CD4-positive, alpha-beta T cell (primary cell): Measurements from ENCODE around the gene KIAA0319L. TPM values are rescaled to one million over a fixed set of nuclear protein-coding genes. Genes with fewer than 3 reads are reported as not detected.

Experiments used
- ATAC-seq: fragments of 200-7000 bp; cut with Tn5 transposase; one replicate; pipeline ENCODE4 v1.10.0; 2022; ENCODE audit warnings: mild to moderate bottlenecking; ENCODE audit not compliant: poor library complexity
- CTCF ChIA-PET: fragments of 350-600 bp; sonication (Branson Sonifier 250); formaldehyde crosslinking; loops from one replicate; lab custom pipeline; 2021; ENCODE audit warnings: antibody characterized with exemption, inconsistent platforms; lab: Charles Lee
- POLR2A ChIA-PET: fragments of 350-600 bp; sonication (Branson Sonifier 250); formaldehyde crosslinking; loops from one replicate; lab custom pipeline; 2021; ENCODE audit warnings: antibody characterized with exemption, inconsistent platforms; lab: Charles Lee
- DNase-seq, 14 experiments: peaks; one replicate each; pipeline ENCODE4 v3.0.0-alpha.2; 2013 to 2020; ENCODE audit warnings: mixed read lengths in 2 of 14
- H3K27ac ChIP-seq, 2 donors: one replicate each; pipeline versions ENCODE4 v1.5.1 to v1.7.0; 2013; ENCODE audit warnings: low read length in 2 of 2, low read depth in 1 of 2, mild to moderate bottlenecking in 1 of 2
- H3K27me3 ChIP-seq, 2 experiments: 1 replicate in 1 of 2; 2 replicates in 1 of 2; pipeline versions ENCODE4 v1.6.1 to v1.7.0; 2013; ENCODE audit warnings: low read length in 2 of 2, control low read depth in 1 of 2, mild to moderate bottlenecking in 1 of 2, moderate library complexity in 1 of 2; ENCODE audit not compliant: insufficient read depth in 2 of 2, control insufficient read depth in 1 of 2
- H3K36me3 ChIP-seq: one replicate; pipeline ENCODE4 v1.6.1; 2013; ENCODE audit warnings: low read length, control low read depth; ENCODE audit not compliant: insufficient read depth
- H3K4me1 ChIP-seq: one replicate; pipeline ENCODE4 v1.6.1; 2013; ENCODE audit warnings: low read length, control low read depth; ENCODE audit not compliant: insufficient read depth
- H3K4me3 ChIP-seq: one replicate; pipeline ENCODE4 v1.5.1; 2013; ENCODE audit warnings: mild to moderate bottlenecking, low read length, moderate library complexity
- H3K9me3 ChIP-seq, 2 experiments: 1 replicate in 1 of 2; 2 replicates in 1 of 2; pipeline versions ENCODE4 v1.6.1 to v1.7.0; 2013; ENCODE audit warnings: low read length in 2 of 2, mild to moderate bottlenecking in 2 of 2, control low read depth in 1 of 2, moderate library complexity in 1 of 2; ENCODE audit not compliant: control insufficient read depth in 1 of 2, insufficient read depth in 1 of 2
- H3K27ac Mint-ChIP-seq: one replicate; pipeline ENCODE4 v1.8.0; 2020; ENCODE audit warnings: mixed read lengths
- H3K27me3 Mint-ChIP-seq: one replicate; pipeline ENCODE4 v1.8.0; 2021; ENCODE audit warnings: mixed read lengths
- H3K36me3 Mint-ChIP-seq: one replicate; pipeline ENCODE4 v1.8.0; 2021; ENCODE audit warnings: low read depth, mixed read lengths
- H3K4me1 Mint-ChIP-seq: one replicate; pipeline ENCODE4 v1.8.0; 2021; ENCODE audit warnings: low read depth, mixed read lengths
- H3K4me3 Mint-ChIP-seq: one replicate; pipeline ENCODE4 v1.8.0; 2020; ENCODE audit warnings: mild to moderate bottlenecking, mixed read lengths
- H3K9me3 Mint-ChIP-seq: one replicate; pipeline ENCODE4 v1.8.0; 2020; ENCODE audit warnings: mixed read lengths
- intact Hi-C, 2 experiments: fragments of 100-400 bp; cut with DNase I in 1 of 2; cut with micrococcal nuclease in 1 of 2; formaldehyde crosslinking; loops; one replicate each; pipeline versions ENCODE4 v1.15.1 to v1.9.0; 2023 to 2025; cut with DNase I, micrococcal nuclease
- total RNA-seq, 174 experiments: library from RNA in 2 of 174; stranded (reverse) in 2 of 174; gene quantifications; one replicate each; pipeline ENCODE4 v1.2.3 and lab custom pipeline; 2021 to 2026
- TF ChIP-seq, protein P1 (sequence below): fragments of 200-600 bp; IDR thresholded peaks from one replicate; pipeline ENCODE4 v1.8.0; 2022; ENCODE audit warnings: antibody characterized with exemption, mild to moderate bottlenecking

The KIAA0319L gene
- total RNA-seq, 2 experiments from 2014 or later = 50.9 to 53.3 TPM

DNA sequence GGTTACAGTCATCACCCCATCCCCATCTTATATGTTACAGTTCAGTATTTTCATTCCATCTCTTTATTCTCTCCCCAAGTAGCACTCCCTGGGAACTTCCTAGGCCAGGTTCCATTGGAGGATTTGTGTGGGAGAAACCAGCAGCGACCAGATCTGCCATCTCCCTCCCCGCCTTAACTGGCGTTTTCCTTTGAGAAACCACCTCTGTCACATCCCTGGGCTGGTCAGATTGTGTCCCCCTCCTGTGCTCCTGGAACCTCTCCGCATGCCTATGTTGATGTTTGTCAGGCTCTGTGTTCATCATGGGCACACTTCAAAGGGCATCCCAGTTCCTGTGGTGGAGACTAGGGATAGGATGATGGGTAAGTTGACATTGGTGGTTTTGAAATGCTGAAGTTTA lies 126.4 kb downstream of the KIAA0319L start:
- Histone ChIP-seq H3K36me3 (peaks cover 32% of the 10 kb centered on the region), H3K27ac (no peak overlapping the region), H3K27me3 (no peaks in the 10 kb centered on the region), H3K4me1 (peaks cover 8% of the 10 kb centered on the region), H3K4me3 (no peak overlapping the region), H3K9me3 (peaks cover 0 to 3% of the 10 kb centered on the region in 2 experiments)
- CTCF ChIA-PET = no interaction called here
- H3K36me3 Mint-ChIP-seq = peaks cover 28% of the 10 kb centered on the region
- DNase-seq (no peak), ATAC-seq (no peak)
- H3K4me1 Mint-ChIP-seq = peaks cover 11% of the 10 kb centered on the region
- intact Hi-C loops = no loop called here
- POLR2A ChIA-PET = no interaction called here
- no peak overlapping the region for H3K4me3 Mint-ChIP-seq
- peak overlapping the region; percentile 62 for H3K27ac Mint-ChIP-seq
- TF ChIP-seq, protein P1, sequence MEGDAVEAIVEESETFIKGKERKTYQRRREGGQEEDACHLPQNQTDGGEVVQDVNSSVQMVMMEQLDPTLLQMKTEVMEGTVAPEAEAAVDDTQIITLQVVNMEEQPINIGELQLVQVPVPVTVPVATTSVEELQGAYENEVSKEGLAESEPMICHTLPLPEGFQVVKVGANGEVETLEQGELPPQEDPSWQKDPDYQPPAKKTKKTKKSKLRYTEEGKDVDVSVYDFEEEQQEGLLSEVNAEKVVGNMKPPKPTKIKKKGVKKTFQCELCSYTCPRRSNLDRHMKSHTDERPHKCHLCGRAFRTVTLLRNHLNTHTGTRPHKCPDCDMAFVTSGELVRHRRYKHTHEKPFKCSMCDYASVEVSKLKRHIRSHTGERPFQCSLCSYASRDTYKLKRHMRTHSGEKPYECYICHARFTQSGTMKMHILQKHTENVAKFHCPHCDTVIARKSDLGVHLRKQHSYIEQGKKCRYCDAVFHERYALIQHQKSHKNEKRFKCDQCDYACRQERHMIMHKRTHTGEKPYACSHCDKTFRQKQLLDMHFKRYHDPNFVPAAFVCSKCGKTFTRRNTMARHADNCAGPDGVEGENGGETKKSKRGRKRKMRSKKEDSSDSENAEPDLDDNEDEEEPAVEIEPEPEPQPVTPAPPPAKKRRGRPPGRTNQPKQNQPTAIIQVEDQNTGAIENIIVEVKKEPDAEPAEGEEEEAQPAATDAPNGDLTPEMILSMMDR = no peak
- H3K9me3 Mint-ChIP-seq = no peaks in the 10 kb centered on the region
- H3K27me3 Mint-ChIP-seq = no peaks in the 10 kb centered on the region

DNA sequence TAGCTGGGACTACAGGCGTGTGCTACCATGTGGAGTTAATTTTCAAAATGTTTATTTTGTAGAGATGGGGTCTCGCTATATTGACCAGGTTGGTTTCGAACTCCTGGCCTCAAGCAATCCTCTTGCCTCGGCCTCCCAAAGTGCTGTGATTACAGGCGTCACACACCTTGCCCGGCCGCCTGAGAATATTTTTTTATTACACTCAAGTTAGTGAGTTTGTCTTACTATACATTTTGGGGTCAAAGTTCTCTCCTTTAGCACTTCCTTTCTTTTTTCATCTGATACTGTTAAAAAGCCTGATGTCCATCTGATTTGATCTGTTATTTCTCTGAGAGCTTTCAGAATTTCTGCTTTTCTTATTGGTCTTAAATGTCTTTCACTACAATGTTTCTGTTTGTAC lies 128.8 kb downstream of the KIAA0319L start:
- intact Hi-C loops = no loop called here
- H3K9me3 Mint-ChIP-seq = no peaks in the 10 kb centered on the region
- TF ChIP-seq, protein P1 = no peak
- Histone ChIP-seq H3K4me3 (no peak overlapping the region), H3K9me3 (peaks cover 0 to 3% of the 10 kb centered on the region in 2 experiments), H3K4me1 (peaks cover 8% of the 10 kb centered on the region), H3K36me3 (peaks cover 11% of the 10 kb centered on the region), H3K27me3 (no peaks in the 10 kb centered on the region), H3K27ac (no peak overlapping the region)
- ChIA-PET CTCF (no interaction called here), POLR2A (no interaction called here)
- no peaks in the 10 kb centered on the region for H3K27me3 Mint-ChIP-seq
- no peak for ATAC-seq
- no peak overlapping the region for H3K4me3 Mint-ChIP-seq
- DNase-seq = no peak
- H3K27ac Mint-ChIP-seq = no peak overlapping the region
- H3K4me1 Mint-ChIP-seq = peaks cover 11% of the 10 kb centered on the region
- peaks cover 13% of the 10 kb centered on the region for H3K36me3 Mint-ChIP-seq

DNA sequence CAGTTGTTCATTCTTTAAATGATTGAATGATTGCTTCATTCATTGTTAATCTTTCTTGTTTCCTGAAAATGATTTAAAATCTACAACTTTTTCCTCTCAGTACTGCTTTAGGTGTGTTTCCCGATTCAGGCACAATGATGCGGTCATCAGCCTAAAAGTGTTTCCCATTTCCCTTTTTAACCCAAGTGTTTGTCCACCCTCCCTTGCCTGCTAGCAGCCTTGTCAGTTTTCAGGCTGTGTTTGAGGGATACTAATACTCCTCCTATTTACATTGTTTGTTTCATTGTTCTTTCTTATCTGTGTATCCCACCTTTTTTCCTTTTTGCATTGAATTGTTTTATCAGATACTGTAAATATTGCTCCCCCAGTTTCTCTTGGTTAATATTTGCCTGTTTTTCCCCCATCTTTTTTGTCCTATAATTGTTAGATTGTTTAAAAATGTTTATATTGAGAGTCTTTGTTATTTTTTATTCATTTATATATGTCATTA lies 131.1 kb downstream of the KIAA0319L start:
- Histone ChIP-seq H3K9me3 (peaks cover 0 to 3% of the 10 kb centered on the region in 2 experiments), H3K27ac (no peak overlapping the region), H3K4me3 (no peak overlapping the region), H3K36me3 (peaks cover 2% of the 10 kb centered on the region), H3K27me3 (no peaks in the 10 kb centered on the region), H3K4me1 (no peaks in the 10 kb centered on the region)
- CTCF ChIA-PET = no interaction called here
- no peak for ATAC-seq
- Mint-ChIP-seq H3K36me3 (peaks cover 13% of the 10 kb centered on the region), H3K4me3 (no peak overlapping the region), H3K27me3 (no peaks in the 10 kb centered on the region), H3K9me3 (no peaks in the 10 kb centered on the region), H3K27ac (peak overlapping the region; percentile 11), H3K4me1 (peaks cover 2% of the 10 kb centered on the region)
- POLR2A ChIA-PET = no interaction called here
- no peak for DNase-seq
- TF ChIP-seq, protein P1 = no peak
- intact Hi-C loops = no loop called here
